GDM1 (cell line): ENCODE measurements around the gene NPHS1.
"Not testable (repeated sequence)": the region's sequence is repeated elsewhere in the genome, so short reads cannot be mapped to it uniquely, and the experiment has no call there.

Experiments
- DNase-seq: peaks from one replicate; lab custom pipeline; 2025; lab: John Stamatoyannopoulos, UW

The NPHS1 gene, protein sequence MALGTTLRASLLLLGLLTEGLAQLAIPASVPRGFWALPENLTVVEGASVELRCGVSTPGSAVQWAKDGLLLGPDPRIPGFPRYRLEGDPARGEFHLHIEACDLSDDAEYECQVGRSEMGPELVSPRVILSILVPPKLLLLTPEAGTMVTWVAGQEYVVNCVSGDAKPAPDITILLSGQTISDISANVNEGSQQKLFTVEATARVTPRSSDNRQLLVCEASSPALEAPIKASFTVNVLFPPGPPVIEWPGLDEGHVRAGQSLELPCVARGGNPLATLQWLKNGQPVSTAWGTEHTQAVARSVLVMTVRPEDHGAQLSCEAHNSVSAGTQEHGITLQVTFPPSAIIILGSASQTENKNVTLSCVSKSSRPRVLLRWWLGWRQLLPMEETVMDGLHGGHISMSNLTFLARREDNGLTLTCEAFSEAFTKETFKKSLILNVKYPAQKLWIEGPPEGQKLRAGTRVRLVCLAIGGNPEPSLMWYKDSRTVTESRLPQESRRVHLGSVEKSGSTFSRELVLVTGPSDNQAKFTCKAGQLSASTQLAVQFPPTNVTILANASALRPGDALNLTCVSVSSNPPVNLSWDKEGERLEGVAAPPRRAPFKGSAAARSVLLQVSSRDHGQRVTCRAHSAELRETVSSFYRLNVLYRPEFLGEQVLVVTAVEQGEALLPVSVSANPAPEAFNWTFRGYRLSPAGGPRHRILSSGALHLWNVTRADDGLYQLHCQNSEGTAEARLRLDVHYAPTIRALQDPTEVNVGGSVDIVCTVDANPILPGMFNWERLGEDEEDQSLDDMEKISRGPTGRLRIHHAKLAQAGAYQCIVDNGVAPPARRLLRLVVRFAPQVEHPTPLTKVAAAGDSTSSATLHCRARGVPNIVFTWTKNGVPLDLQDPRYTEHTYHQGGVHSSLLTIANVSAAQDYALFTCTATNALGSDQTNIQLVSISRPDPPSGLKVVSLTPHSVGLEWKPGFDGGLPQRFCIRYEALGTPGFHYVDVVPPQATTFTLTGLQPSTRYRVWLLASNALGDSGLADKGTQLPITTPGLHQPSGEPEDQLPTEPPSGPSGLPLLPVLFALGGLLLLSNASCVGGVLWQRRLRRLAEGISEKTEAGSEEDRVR (N-terminal part only)

DNA sequence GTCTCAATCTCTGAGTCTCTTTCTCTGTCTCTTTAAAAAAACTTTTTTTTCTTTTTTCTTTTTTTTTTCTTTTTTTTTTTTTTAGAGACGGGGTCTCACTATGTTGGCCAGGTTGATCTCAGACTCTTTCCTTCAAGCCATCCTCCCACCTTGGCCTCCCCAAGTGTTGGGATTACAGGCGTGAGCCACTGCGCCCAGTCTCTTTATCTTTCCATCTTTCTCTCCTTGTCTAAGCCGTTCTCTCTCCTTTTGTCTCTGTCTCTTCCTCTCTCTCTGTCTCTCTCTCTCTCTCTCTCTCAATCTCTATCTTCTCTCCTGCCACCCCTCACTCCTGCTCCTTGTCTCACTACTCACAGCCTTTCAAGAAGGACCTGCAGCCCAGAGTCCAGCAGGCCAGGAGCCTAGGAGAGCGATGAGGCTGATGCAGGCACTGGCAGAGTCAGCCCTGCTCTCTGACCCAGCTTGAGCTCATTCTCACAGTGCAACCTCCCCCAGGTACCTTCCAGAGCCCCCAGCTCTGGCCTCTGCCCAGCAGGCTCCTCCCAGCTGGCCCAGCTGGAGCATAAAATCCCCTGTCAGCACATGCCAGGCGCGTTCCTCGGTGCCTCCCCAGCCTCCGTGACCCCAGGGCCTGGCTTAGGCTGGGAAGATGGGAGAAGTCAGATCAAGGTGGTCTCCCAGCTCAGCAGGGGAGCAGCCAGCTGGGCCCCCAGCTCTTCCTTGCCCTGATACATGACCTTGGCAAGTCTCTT, at the start of gene NPHS1:
NPHS1 (minus strand) TSS at position 476 of the 752 bp plus-strand sequence. CDS start 667 bp downstream, outside the sequence.
- DNase-seq: no peak

GRCh38 chr19:35901055-35901644, 48.8 kb upstream of the NPHS1 start:
- DNase-seq: no peak

- DNase-seq: peak; percentile 81
Observed at GRCh38 chr19:35899547-35900214, 47.4 kb upstream of the NPHS1 start.

GRCh38 chr19:35898499-35898809, 46.1 kb upstream of the NPHS1 start:
- no peak for DNase-seq

DNA sequence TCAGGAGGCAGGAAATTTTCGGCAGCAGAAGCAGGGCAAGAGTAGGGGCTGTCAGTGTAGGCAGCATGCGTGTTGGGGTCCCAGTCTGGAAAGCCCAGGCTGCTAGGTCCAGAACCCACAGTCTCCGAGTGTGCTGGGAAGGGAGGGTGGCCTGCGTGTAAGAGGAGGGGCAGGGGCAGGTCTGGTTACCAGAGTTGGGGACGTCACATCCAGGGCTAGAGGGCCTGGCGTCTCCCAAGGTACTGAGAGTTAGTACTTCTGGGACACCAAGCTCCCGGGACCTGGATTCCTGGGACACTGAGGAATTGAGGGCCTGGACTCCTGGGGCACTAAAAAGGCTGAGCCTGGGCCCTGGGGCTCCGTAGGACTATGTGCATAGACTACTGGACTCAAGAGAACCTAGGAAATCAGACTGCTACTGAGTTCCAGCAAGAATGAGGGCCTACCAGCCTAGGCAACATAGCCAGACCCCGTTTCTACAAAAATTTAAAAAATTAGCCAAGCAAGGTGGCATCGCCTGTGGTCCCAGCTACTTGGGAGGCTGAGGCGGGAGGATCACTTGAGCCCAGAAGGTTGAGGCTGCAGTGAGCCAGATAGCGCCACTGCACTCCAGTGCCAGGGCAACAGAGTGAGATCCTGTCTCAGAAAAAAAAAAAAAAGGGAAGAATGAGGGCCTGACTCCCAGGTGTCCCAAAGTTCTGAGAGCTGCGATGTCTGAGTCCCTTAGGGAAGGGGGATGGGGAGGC, 45.6 kb upstream of the NPHS1 start:
- DNase-seq: no peak

- DNase-seq: no peak
Observed at GRCh38 chr19:35896643-35897040, 44.3 kb upstream of the NPHS1 start.

GRCh38 chr19:35895911-35896642, 43.8 kb upstream of the NPHS1 start:
- DNase-seq: no peak

DNA sequence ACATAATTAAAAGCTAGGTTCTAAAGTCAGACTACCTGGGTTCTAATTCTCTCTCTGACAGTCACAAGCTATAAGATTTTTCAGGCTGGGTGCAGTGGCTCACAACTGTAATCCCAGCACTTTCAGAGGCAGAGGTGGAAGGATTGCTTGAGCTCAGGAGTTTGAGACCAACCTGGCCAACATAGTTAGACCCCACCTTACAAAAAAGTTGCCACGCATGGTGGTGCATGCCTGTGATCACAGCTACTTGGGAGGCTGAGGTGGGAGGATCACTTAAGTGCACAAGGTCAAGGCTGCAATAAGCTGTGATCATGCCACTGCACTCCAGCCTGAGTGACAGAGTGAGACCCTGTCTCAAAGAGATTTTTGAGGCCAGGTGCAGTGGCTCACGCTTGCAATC, 42.0 kb upstream of the NPHS1 start:
- DNase-seq: no peak

- DNase-seq: not testable (repeated sequence)
Observed at GRCh38 chr19:35891819-35892218, 39.5 kb upstream of the NPHS1 start.

GRCh38 chr19:35890113-35890650, 37.9 kb upstream of the NPHS1 start:
- no peak for DNase-seq

DNA sequence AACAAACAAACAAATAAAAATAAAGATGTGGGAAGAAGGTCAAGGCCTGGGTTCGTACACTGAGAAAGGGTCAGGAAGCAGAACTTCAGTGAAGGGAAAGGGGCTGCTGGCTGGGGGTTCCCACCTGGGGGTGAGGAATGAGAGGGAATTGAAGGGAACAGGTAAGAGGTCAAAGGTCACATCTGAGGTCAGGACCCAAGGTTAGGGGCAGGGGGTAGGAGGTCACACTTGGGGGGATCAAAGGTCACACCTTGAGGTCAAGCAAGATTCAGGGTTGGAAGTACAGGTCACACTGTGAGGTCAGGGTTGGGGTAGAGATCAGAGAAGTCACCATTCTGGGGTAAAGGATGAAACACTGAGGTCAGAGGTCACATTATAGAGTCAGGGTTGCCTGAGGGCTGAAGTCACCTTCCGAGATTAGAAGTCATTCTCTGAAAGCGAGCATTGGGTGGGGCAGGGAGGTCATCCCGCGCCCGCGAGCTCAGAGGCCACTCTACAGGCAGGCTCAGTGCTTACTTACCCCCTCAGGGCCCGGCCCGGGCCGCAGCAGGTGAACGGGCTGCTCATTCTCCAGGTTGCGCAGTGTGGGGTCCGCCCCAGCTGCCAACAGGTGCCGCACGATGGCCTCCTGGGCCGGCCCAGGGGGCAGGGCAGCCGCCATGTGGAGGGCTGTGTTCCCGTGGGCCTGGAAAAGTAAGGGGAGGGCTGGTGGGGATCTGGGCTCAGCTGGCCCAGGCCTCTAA, 37.2 kb upstream of the NPHS1 start:
- DNase-seq: no peak

DNA sequence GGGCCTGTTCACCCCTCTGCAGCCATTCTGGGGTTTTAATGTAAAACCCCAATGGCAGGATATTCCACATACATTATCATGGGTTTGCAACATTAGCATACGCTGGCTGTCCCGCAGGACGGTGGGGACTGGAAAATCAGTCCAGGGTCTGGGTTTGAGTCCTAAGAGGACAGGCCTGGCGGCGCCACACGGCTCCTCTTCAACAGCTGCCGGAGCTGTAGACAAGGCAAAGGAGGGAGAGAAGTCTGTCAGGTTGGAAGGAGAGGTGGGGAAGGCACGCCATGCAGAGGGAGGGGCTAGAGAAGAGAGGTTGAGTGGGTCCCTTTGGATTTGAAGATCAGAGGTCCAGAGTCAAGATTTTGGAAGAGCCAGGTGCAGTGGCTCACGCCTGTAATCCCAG, 36.1 kb upstream of the NPHS1 start:
- DNase-seq: no peak

GRCh38 chr19:35887197-35887596, 34.9 kb upstream of the NPHS1 start:
- no peak for DNase-seq

DNA sequence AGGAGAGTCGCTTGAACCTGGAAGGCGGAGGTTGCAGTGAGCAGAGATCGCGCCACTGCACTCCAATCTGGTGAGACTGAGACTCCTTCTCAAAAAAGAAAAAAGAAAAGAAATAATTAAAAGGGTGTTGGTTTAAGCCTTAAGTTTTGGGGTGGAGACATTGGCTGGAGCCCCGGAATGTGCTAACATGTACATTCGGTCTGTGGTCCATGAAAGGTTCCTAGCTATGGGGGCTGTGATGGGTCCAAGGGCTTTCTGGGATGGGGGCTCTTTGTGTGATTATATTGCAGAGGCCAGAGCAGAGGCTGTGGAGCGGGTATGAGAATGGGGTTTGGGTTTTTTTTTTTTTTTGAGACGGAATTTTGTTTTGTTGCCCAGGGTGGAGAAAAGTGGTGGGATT, 33.6 kb upstream of the NPHS1 start:
- DNase-seq: no peak

- DNase-seq: no peak
Observed at GRCh38 chr19:35885225-35885738, 33.0 kb upstream of the NPHS1 start.

GRCh38 chr19:35883882-35884281, 31.6 kb upstream of the NPHS1 start:
- DNase-seq: no peak

DNA sequence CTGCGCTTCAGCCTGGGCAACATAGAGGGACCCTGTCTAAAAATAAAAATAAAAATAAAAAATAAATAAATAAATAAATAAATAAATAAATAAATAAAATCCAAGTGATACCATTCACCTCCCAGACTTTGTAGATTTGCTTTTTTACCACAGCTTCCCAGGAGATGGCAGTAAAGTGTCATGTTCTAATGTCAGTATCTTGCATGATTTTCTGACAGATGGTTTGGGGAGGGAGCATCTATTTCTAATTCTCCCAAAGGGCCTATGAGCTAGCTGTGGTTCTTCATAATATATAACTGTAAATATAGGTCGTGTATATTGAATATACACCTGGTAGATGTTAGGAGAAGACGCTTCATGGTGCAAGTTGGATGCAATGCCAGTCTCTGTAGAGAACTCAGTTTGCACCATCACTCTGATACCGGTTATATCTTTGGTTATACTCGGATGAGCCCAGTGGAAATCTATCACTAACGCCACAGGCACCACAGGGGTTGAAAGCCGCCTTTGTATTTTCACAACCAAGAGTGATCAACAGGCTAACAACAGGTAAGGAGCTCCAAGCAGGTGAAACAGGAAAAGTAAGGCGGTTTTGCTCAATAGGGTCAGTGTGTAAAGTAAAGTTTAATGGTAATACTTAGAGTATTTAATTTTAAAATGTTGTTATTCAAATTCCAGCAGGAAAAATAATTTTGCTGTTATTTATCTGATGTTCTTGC, 30.0 kb upstream of the NPHS1 start:
- DNase-seq: peak; percentile 25
